GM12864 (cell line): ENCODE results near the gene EXOC6B.
"Not testable (repeated sequence)": the region's sequence is repeated elsewhere in the genome, so short reads cannot be mapped to it uniquely, and the experiment has no call there.

ENCODE experiments used
- DNase-seq: peaks from one replicate; pipeline ENCODE4 v3.0.0-alpha.2; 2011; ENCODE audit warnings: low read depth
- H3K4me3 ChIP-seq: 2 replicates; pipeline ENCODE4 v1.5.1; 2011; ENCODE audit warnings: mild to moderate bottlenecking, low read depth, low read length, control low read depth
- CTCF ChIP-seq: IDR thresholded peaks from 2 replicates; pipeline ENCODE4 v1.5.1; 2011; ENCODE audit warnings: low read depth, mild to moderate bottlenecking, moderate library complexity, low read length, control low read depth, inconsistent platforms; ENCODE audit errors: missing control alignments

The EXOC6B gene

DNA sequence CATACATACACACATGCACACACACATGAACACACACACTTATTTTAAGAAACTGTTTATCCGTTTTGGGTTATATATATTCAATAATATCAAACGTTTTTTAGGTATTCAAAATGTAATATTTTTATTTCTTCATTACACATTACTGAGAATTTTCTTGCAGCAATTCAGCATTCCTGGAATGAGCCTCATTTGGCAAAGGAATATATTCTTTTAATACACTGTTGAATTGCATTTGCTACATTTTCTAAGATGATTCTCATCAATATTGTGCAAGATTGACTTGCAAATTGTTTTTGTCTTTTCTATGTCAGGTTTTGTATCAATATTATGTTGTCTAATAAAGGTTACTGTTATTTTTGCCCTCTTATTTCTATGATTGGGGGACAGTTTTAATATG lies 402.1 kb downstream of the EXOC6B start:
- no peak for TF ChIP-seq CTCF
- H3K4me3 ChIP-seq: no peak overlapping the region
- DNase-seq: no peak

DNA sequence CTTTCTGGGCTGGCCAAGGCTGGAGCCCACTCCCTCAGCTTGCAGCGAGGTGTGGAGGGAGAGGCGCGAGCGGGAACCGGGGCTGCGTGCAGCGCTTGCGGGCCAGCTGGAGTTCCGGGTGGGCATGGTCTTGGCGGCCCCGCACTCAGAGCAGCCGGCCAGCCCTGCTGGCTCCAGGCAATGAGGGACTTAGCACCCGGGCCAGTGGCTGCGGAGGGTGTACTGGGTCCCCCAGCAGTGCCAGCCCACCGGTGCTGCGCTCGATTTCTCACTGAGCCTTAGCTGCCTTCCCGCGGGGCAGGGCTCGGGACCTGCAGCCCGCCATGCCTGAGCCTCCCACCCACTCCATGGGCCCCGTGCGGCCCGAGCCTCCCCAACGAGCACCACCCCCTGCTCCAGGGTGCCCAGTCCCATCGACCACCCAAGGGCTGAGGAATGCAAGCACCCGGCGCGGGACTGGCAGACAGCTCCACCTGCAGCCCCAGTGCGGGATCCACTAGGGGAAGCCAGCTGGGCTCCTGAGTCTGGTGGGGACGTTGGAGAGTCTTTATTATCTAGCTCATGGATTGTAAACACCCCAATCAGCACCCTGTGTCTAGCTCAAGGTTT lies 404.0 kb downstream of the EXOC6B start:
- not testable (repeated sequence) for H3K4me3 ChIP-seq, DNase-seq

DNA sequence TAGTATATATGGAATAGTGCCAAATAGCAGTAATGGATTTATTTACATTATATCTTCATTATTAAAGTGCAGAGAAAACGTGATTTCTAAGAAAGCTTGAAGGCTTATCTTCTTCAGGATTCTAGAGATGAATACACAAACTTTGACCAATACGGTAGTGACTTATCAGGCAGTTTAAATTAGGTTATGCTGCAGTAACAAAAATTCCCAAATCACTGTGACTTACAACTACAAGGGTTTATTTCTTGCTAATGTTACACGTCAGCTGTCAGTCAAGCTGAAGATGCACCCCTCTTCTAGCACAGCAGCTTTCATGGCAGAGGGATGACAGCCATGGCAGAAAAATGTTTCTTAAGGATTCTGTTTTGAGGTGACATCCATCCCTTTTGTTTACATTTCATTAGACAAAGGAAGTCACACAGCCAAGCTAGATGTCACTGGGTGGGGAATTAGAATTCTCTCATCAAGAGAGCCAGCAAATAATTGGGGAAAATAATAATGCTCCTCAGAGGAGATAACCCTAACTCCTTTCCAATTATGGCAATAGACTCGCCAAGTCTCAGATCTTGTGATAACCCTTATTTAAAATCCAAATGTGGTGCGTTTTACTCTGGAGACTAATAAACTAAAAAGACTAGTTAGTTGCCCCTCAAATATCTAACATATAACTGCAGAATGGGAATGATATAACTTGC lies 409.9 kb downstream of the EXOC6B start:
- no peak for TF ChIP-seq CTCF
- DNase-seq: no peak
- H3K4me3 ChIP-seq: no peak overlapping the region

- no peak for DNase-seq
- TF ChIP-seq CTCF: no peak
- H3K4me3 ChIP-seq: no peak overlapping the region
Observed at GRCh38 chr2:72415241-72415661, 410.6 kb downstream of the EXOC6B start.

DNA sequence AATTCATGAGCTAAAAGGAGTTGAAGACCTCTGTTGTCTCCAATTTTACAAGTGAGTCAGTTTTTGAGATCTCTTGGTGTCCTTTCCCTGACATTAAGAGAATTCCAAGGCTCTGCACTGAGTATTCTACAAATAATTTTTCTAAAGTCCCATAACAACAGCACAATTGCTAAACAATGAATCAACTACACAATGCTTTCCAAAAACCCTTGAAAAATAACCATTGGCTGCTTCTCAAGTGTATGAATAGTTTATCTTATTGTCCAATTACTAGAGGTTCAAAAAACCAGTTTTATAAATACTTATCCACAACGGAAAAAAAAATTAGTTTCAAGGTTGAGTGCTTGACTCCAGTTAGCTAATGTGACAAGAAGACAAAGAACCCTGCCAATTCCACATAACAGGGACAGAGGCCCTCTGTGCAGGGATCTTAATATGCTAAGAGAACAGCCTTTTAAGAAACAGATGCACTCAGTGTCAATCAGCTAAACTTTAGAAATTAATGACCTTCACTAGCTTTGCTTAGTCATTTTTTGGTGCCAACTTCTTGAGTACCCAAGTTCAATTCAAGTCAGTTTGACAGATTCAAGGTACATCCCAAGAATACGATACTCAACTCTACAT lies 411.6 kb downstream of the EXOC6B start:
- H3K4me3 ChIP-seq: no peak overlapping the region
- TF ChIP-seq CTCF: no peak
- no peak for DNase-seq

DNA sequence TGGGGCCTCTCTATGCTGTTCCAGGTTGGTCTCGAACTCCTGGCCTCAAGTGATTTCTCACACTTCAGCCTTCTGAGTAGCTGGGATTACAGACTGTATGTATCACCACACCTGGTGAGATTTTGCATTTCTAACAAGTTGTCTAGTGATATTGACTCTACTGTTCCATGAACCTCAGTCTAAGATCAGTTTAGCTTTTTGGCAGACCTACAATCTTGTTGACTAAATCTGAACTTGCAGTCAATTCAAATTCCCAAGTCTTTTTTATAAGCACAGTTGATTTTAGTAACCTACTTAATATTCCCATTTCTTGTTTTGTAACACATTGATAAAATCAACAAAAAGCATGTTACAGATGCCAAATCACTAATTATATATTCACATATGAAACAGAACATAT lies 412.1 kb downstream of the EXOC6B start:
- TF ChIP-seq CTCF: no peak
- H3K4me3 ChIP-seq: no peak overlapping the region
- no peak for DNase-seq

- no peak for DNase-seq
- no peak overlapping the region for H3K4me3 ChIP-seq
- TF ChIP-seq CTCF: no peak
Observed at GRCh38 chr2:72412214-72412613, 413.6 kb downstream of the EXOC6B start.
